HepG2 (cell line): ENCODE results near the gene MAN2C1. TPM values are rescaled to one million over a fixed set of nuclear protein-coding genes. Genes with fewer than 3 reads are reported as not detected.

Experiments
- ATAC-seq: fragments of 200-7000 bp; cut with Tn5 transposase; 3 replicates; pipeline ENCODE4 v1.9.1; 2020; ENCODE audit warnings: mild to moderate bottlenecking, moderate library complexity
- BruUV-seq: library from RNA; stranded (reverse); fragments of 400-500 nt; replicated peaks from 2 replicates; lab custom pipeline; 2021; lab: Mats Ljungman, UMichigan
- CTCF ChIA-PET: fragments of 300-600 bp; formaldehyde crosslinking; extraction: SDS; loops from one replicate; lab custom pipeline; 2021; ENCODE audit warnings: low total read pairs, inconsistent platforms, low intra/inter-chr PET ratio; lab: Yijun Ruan, JAX
- POLR2A ChIA-PET: fragments of 350-600 bp; sonication (Branson Sonifier 250); formaldehyde crosslinking; loops from one replicate; lab custom pipeline; 2020; ENCODE audit warnings: antibody characterized with exemption, inconsistent platforms; lab: Yijun Ruan, JAX
- DNase-seq: peaks from one replicate; pipeline ENCODE4 v3.0.0-alpha.2; 2015; ENCODE audit warnings: low spot score
- FAIRE-seq: peaks from 3 replicates; lab custom pipeline; 2011; peaks lifted over from hg19 to GRCh38; lab: Jason Lieb, UNC
- H2AFZ ChIP-seq: one replicate; pipeline ENCODE4 v1.6.1; 2011; ENCODE audit warnings: low read length, inconsistent platforms
- H3K27ac ChIP-seq: fragments of 300-600 bp; 3 replicates; pipeline ENCODE4 v1.8.0; 2011; ENCODE audit warnings: mixed run types, mild to moderate bottlenecking, mixed read lengths, low read length, inconsistent platforms; ENCODE audit not compliant: insufficient read depth; ENCODE audit errors: extremely low read length
- H3K27me3 ChIP-seq, 2 experiments: fragments of 200-600 bp in 1 of 2; 2 replicates in 1 of 2; 3 replicates in 1 of 2; pipeline versions ENCODE4 v1.6.0 to v1.8.0; 2011; ENCODE audit warnings: low read length in 2 of 2, mild to moderate bottlenecking in 2 of 2, moderate library complexity in 2 of 2, inconsistent platforms in 1 of 2; ENCODE audit not compliant: insufficient read depth in 2 of 2, control insufficient read depth in 1 of 2
- H3K36me3 ChIP-seq, 2 experiments: fragments of 200-600 bp in 1 of 2; replicated peaks in 1 of 2; 2 replicates in 1 of 2; 3 replicates in 1 of 2; pipeline versions ENCODE4 v1.5.1 to v1.8.0; 2011; ENCODE audit warnings: low read length in 2 of 2, inconsistent platforms in 1 of 2; ENCODE audit not compliant: insufficient read depth in 2 of 2, control insufficient read depth in 1 of 2
- H3K4me1 ChIP-seq: 2 replicates; pipeline ENCODE4 v1.5.1; 2012; ENCODE audit warnings: low read length, inconsistent platforms; ENCODE audit not compliant: insufficient read depth
- H3K4me2 ChIP-seq: 2 replicates; pipeline ENCODE4 v1.6.0; 2011; ENCODE audit warnings: low read depth, low read length, inconsistent platforms
- H3K4me3 ChIP-seq, 3 experiments: fragments of 200-600 bp in 1 of 3; sonication (generic), shearing (Covaris generic) in 1 of 3; replicated peaks in 1 of 3; 2 replicates each; pipeline ENCODE4 v1.5.1; 2011 to 2016; ENCODE audit warnings: low read length in 3 of 3, inconsistent platforms in 2 of 3, low read depth in 2 of 3, mild to moderate bottlenecking in 2 of 3, control low read depth in 1 of 3, mixed read lengths in 1 of 3; ENCODE audit not compliant: insufficient read depth in 1 of 3
- H3K79me2 ChIP-seq: one replicate; pipeline ENCODE4 v1.6.1; 2011; ENCODE audit warnings: low read length, inconsistent platforms; ENCODE audit not compliant: insufficient read depth
- H3K9ac ChIP-seq: 2 replicates; pipeline ENCODE4 v1.6.0; 2011; ENCODE audit warnings: mild to moderate bottlenecking, low read depth, low read length, inconsistent platforms; ENCODE audit not compliant: insufficient read depth
- H3K9me3 ChIP-seq: 2 replicates; pipeline ENCODE4 v1.5.1; 2012; ENCODE audit warnings: mild to moderate bottlenecking, low read length
- H4K20me1 ChIP-seq: 2 replicates; pipeline ENCODE4 v1.6.0; 2011; ENCODE audit warnings: inconsistent platforms, mild to moderate bottlenecking, low read length, moderate library complexity; ENCODE audit not compliant: insufficient read depth
- CENPBD1 ChIP-seq: sonication (generic); formaldehyde crosslinking; IDR thresholded peaks from 2 replicates; pipeline ENCODE4 v1.8.0; 2022; ENCODE audit warnings: missing genetic modification reagents, low read depth, mild to moderate bottlenecking, borderline replicate concordance
- CREB3 ChIP-seq: sonication (generic); formaldehyde crosslinking; IDR thresholded peaks from 2 replicates; pipeline ENCODE4 v1.5.0; 2020; ENCODE audit warnings: missing genetic modification reagents
- ESRRA ChIP-seq: sonication (generic); formaldehyde crosslinking; IDR thresholded peaks from 2 replicates; pipeline ENCODE4 v1.5.1; 2020; ENCODE audit warnings: mild to moderate bottlenecking, low read depth, missing genetic modification reagents
- FOXK1 ChIP-seq: sonication (generic); formaldehyde crosslinking; IDR thresholded peaks from 2 replicates; pipeline ENCODE4 v1.4.0; 2020; ENCODE audit warnings: low read depth, missing genetic modification reagents, borderline replicate concordance
- HNRNPK ChIP-seq: fragments of 200-400 bp; formaldehyde crosslinking; IDR thresholded peaks from 2 replicates; pipeline ENCODE4 v1.6.1; 2018; ENCODE audit warnings: low read length, low read depth, moderate library complexity, mild to moderate bottlenecking; ENCODE audit not compliant: poor library complexity, severe bottlenecking
- SMAD9 ChIP-seq: sonication (generic); formaldehyde crosslinking; IDR thresholded peaks from 2 replicates; pipeline ENCODE4 v1.5.1; 2020; ENCODE audit warnings: mild to moderate bottlenecking, missing genetic modification reagents
- ZBTB1 ChIP-seq: sonication (generic); formaldehyde crosslinking; IDR thresholded peaks from 2 replicates; pipeline ENCODE4 v1.4.0; 2020; ENCODE audit warnings: missing genetic modification reagents, borderline replicate concordance
- ZBTB10 ChIP-seq: sonication (generic); formaldehyde crosslinking; IDR thresholded peaks from 2 replicates; pipeline ENCODE4 v1.4.0; 2020; ENCODE audit warnings: missing genetic modification reagents, borderline replicate concordance
- ZNF235 ChIP-seq: sonication (generic); formaldehyde crosslinking; IDR thresholded peaks from 2 replicates; pipeline ENCODE4 v1.8.1; 2023; ENCODE audit warnings: mild to moderate bottlenecking, missing genetic modification reagents, borderline replicate concordance
- ZNF276 ChIP-seq: sonication (generic); formaldehyde crosslinking; IDR thresholded peaks from 2 replicates; pipeline ENCODE4 v1.4.0; 2020; ENCODE audit warnings: mild to moderate bottlenecking, low read depth, missing genetic modification reagents
- ZNF34 ChIP-seq: sonication (generic); formaldehyde crosslinking; IDR thresholded peaks from 2 replicates; pipeline ENCODE4 v1.4.0; 2020; ENCODE audit warnings: mild to moderate bottlenecking, missing genetic modification reagents, borderline replicate concordance
- ZNF430 ChIP-seq: sonication (generic); formaldehyde crosslinking; IDR thresholded peaks from 2 replicates; pipeline ENCODE4 v1.9.0; 2021; ENCODE audit warnings: mild to moderate bottlenecking, missing genetic modification reagents
- ZNF432 ChIP-seq: sonication (generic); formaldehyde crosslinking; IDR thresholded peaks from 2 replicates; pipeline ENCODE4 v1.5.0; 2020; ENCODE audit warnings: missing genetic modification reagents, mild to moderate bottlenecking, borderline replicate concordance
- ZNF790 ChIP-seq: sonication (generic); formaldehyde crosslinking; IDR thresholded peaks from 2 replicates; pipeline ENCODE4 v1.8.0; 2022; ENCODE audit warnings: missing genetic modification reagents, mild to moderate bottlenecking, borderline replicate concordance
- WGBS: methylation state at CpG from one replicate; pipeline ENCODE4 v1.1.6; 2017; ENCODE audit warnings: low lambda C conversion rate; 5-methylcytosine and 5-hydroxymethylcytosine counted together
- in situ Hi-C: cut with HindIII; loops from 2 replicates; pipeline ENCODE4 v1.10.0; 2017; ENCODE audit warnings: low pct_unique_long_range_greater_than_20kb; ENCODE audit not compliant: extremely low pct_ligation_motif_present
- intact Hi-C: fragments of 100-400 bp; cut with micrococcal nuclease; formaldehyde crosslinking; loops from one replicate; pipeline ENCODE4 v1.10.0; 2022; ENCODE audit not compliant: unreplicated experiment
- polyA plus RNA-seq, 8 experiments: library from polyadenylated mRNA; depleted of rRNA in 3 of 8; stranded (reverse) in 7 of 8; unstranded in 1 of 8; fragments of >200 nt; fragmentation: Illumina TruSeq in 4 of 8; extraction: Trizol in 4 of 8; gene quantifications; 2 replicates each; pipeline versions ENCODE4 v1.2.1 to v1.2.3, GENCODE V29; 2011 to 2016; ENCODE audit warnings: low read depth in 4 of 8, missing spikeins in 1 of 8, mixed read lengths in 1 of 8; ENCODE audit not compliant: insufficient read depth in 1 of 8
- total RNA-seq, 5 experiments: library from RNA; depleted of rRNA; stranded (reverse); fragments of >200 nt; fragmentation: Illumina TruSeq; extraction: Trizol; gene quantifications; 2 replicates each; pipeline ENCODE4 v1.2.3, GENCODE V29; 2016; ENCODE audit warnings: low read depth in 1 of 5

Gene MAN2C1
- total and polyA plus RNA-seq, 2 of the 13 experiments (the other 11 are each of a cell fraction or from before 2014, with no cell fraction given), result 62.6 to 71.0 TPM

- H4K20me1 ChIP-seq, result no peaks in the 10 kb centered on the region
- peak overlapping the region; percentile 80 for H2AFZ ChIP-seq
- H3K36me3 ChIP-seq, result no peaks in the 10 kb centered on the region
- CTCF ChIA-PET, result no interaction called here
- POLR2A ChIA-PET, result interaction anchor here (1.1 to 2.4 kb wide), 5 partner anchors 12 to 104 kb away, joined by 3 to 42 read pairs (median 3); partner anchors contain the start of genes COMMD4, MAN2C1 and SIN3A
- peak overlapping the region; percentile 47 for H3K27ac ChIP-seq
- peaks cover 12% of the 10 kb centered on the region for H3K4me1 ChIP-seq
- WGBS, result under 1% methylated on average over 20 of the region's 65 CpGs
- TSS peak; percentile 29 for BruUV-seq
- ATAC-seq (peak; percentile 75), FAIRE-seq (no peak), DNase-seq (no peak)
- H3K27me3 ChIP-seq, result no peaks in the 10 kb centered on the region
- peak overlapping the region; percentile 94 for H3K4me2 ChIP-seq
- H3K9me3 ChIP-seq, result no peaks in the 10 kb centered on the region
- peak overlapping the region; percentile 70 to 96 (median 94) for H3K4me3 ChIP-seq
- in situ Hi-C loops (no loop called here), intact Hi-C loops (loop anchor here (1.0 kb wide), 1 partner anchor 20 kb away; no protein-coding TSS in a partner anchor)
- no peaks in the 10 kb centered on the region for H3K79me2 ChIP-seq
- peak overlapping the region; percentile 81 for H3K9ac ChIP-seq
- TF ChIP-seq ZBTB10, result peak; percentile 79; the same call in 1 of the 2 replicates
- no peak for TF ChIP-seq CREB3 (CRISPR knock-in tag)
- peak; percentile 78 for TF ChIP-seq ZNF790 (CRISPR knock-in tag)
- peak; percentile 60 for TF ChIP-seq ZNF430 (CRISPR knock-in tag)
- no peak for TF ChIP-seq ZNF276 (CRISPR knock-in tag)
- TF ChIP-seq ZNF432 (CRISPR knock-in tag), result no peak
- no peak for TF ChIP-seq SMAD9 (CRISPR knock-in tag)
- no peak for TF ChIP-seq ZBTB1
- TF ChIP-seq ESRRA (CRISPR knock-in tag), result no peak
- peak; percentile 68; the same call in 1 of the 2 replicates for TF ChIP-seq ZNF235 (CRISPR knock-in tag)
- TF ChIP-seq FOXK1 (CRISPR knock-in tag), result peak; percentile 19; the same call in 1 of the 2 replicates
- no peak for TF ChIP-seq ZNF34 (CRISPR knock-in tag)
- peak; percentile 57 for TF ChIP-seq HNRNPK
- TF ChIP-seq CENPBD1 (CRISPR knock-in tag), result no peak
Observed at GRCh38 chr15:75347222-75348033, 21.0 kb downstream of the MAN2C1 start.
